ENCODE results near the gene COA1.

DNA sequence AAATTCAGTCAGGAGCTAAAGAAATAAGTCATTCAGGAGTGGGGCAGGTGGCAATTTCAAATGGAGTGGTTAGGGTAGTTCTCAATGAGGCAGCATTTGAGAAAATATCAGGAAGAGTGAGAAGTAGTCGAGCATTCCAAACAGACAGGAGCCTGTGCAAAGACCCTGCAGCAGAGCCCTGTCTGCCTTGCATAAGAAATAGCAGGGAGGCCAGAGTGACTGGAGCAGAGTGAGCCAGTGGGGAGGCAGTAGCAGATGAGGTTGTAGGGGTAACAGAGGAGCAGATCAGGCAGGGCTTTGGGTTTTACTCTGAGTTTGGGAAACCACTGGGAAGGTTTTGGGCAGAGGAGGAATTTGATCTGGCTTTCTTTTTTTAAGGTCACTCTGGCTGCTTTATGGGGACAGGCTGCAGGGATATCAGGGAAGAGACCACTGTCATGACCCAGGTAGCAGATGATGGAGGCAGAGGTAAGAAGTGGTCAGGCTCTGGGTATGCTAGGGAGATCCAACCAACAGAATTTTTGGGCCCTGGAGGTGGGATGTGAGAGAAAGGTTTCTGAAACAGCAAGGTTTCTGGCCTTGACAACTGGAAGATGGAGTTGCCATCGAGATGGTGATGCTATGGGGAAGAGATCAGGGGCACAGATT, 27.9 kb upstream of the COA1 start:
- TF ChIP-seq, protein P1, sequence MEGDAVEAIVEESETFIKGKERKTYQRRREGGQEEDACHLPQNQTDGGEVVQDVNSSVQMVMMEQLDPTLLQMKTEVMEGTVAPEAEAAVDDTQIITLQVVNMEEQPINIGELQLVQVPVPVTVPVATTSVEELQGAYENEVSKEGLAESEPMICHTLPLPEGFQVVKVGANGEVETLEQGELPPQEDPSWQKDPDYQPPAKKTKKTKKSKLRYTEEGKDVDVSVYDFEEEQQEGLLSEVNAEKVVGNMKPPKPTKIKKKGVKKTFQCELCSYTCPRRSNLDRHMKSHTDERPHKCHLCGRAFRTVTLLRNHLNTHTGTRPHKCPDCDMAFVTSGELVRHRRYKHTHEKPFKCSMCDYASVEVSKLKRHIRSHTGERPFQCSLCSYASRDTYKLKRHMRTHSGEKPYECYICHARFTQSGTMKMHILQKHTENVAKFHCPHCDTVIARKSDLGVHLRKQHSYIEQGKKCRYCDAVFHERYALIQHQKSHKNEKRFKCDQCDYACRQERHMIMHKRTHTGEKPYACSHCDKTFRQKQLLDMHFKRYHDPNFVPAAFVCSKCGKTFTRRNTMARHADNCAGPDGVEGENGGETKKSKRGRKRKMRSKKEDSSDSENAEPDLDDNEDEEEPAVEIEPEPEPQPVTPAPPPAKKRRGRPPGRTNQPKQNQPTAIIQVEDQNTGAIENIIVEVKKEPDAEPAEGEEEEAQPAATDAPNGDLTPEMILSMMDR (IDR thresholded peaks at IDR 0.05), result no peak
- no peak for TF ChIP-seq POLR2A (IDR thresholded peaks at IDR 0.05)
